Sigmoid colon (tissue), 4 donors: ENCODE data around the gene TRIM48.
"Not testable (repeated sequence)": the region's sequence is repeated elsewhere in the genome, so short reads cannot be mapped to it uniquely, and the experiment has no call there.

Experiments
- POLR2A ChIP-seq, 2 donors: fragments of 450-650 bp; IDR thresholded peaks; one replicate each; pipeline ENCODE4 v1.6.1; 2016; ENCODE audit warnings: antibody characterized with exemption in 2 of 2, mild to moderate bottlenecking in 2 of 2, moderate library complexity in 2 of 2
- POLR2AphosphoS5 ChIP-seq, 4 donors: sonication (generic); formaldehyde crosslinking; IDR thresholded peaks; one replicate each; pipeline ENCODE4 v1.6.1; 2017; ENCODE audit warnings: antibody characterized with exemption in 4 of 4
- TF ChIP-seq, protein P1 (sequence below), 4 experiments: fragments of 450-650 bp in 3 of 4; fragments of 200-600 bp in 1 of 4; IDR thresholded peaks; one replicate each; pipeline ENCODE4 v1.5.1; 2016 to 2019; ENCODE audit warnings: antibody characterized with exemption in 4 of 4, mild to moderate bottlenecking in 3 of 4, moderate library complexity in 2 of 4

DNA sequence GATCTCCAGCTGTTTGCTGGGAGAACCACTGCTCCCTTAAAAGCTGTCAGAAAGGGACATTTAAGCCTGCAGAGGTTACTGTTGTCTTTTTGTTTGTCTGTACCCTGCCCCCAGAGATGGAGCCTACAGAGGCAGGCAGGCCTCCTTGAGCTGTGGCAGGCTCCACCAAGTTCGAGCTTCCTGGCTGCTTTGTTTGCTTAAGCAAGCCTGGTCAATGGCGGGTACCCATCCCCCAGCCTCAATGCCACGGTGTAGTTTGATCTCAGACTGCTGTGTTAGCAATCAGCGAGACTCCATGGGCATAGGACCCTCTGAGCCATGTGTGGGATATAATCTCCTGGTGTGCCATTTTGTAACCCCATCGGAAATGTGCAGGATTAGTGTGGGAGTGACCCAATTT lies 23.6 kb upstream of the TRIM48 start:
- TF ChIP-seq POLR2A, POLR2AphosphoS5 (IDR thresholded peaks at IDR 0.05): not testable (repeated sequence)
- TF ChIP-seq, protein P1, sequence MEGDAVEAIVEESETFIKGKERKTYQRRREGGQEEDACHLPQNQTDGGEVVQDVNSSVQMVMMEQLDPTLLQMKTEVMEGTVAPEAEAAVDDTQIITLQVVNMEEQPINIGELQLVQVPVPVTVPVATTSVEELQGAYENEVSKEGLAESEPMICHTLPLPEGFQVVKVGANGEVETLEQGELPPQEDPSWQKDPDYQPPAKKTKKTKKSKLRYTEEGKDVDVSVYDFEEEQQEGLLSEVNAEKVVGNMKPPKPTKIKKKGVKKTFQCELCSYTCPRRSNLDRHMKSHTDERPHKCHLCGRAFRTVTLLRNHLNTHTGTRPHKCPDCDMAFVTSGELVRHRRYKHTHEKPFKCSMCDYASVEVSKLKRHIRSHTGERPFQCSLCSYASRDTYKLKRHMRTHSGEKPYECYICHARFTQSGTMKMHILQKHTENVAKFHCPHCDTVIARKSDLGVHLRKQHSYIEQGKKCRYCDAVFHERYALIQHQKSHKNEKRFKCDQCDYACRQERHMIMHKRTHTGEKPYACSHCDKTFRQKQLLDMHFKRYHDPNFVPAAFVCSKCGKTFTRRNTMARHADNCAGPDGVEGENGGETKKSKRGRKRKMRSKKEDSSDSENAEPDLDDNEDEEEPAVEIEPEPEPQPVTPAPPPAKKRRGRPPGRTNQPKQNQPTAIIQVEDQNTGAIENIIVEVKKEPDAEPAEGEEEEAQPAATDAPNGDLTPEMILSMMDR (IDR thresholded peaks at IDR 0.05) = not testable (repeated sequence)
